ENCODE results near the gene UST.

- TF ChIP-seq ARNT (IDR thresholded peaks at IDR 0.05) (no peak), HDGF (IDR thresholded peaks at IDR 0.05; ENCODE audit: borderline replicate concordance) (no peak), FOXK2 (IDR thresholded peaks at IDR 0.05) (no peak), FOXM1 (IDR thresholded peaks at IDR 0.05; ENCODE audit: borderline replicate concordance) (no peak), L3MBTL2 (conservative IDR thresholded peaks at IDR 0.05) (no peak), SUZ12 (IDR thresholded peaks at IDR 0.05) (no peak), CTBP1 (IDR thresholded peaks at IDR 0.05; ENCODE audit: borderline replicate concordance) (no peak), SP1 (IDR thresholded peaks at IDR 0.05) (no peak), ZNF384 (IDR thresholded peaks at IDR 0.05) (no peak), BHLHE40 (IDR thresholded peaks at IDR 0.05; ENCODE audit: borderline replicate concordance) (no peak), TARDBP (IDR thresholded peaks at IDR 0.05) (no peak), NFRKB (IDR thresholded peaks at IDR 0.05) (no peak), LEF1 (IDR thresholded peaks at IDR 0.05; ENCODE audit: borderline replicate concordance) (no peak), PKNOX1 (IDR thresholded peaks at IDR 0.05) (no peak)
Measured at GRCh38 chr6:148954934-148955333, 208.1 kb downstream of the UST start.
